GM10847 (cell line): ENCODE results near the gene GRIK1.

ENCODE experiments used
- POLR2A ChIP-seq: IDR thresholded peaks from 2 replicates; pipeline ENCODE4 v1.6.1; 2011; ENCODE audit not compliant: insufficient read length; ENCODE audit errors: extremely low read depth

GRIK1 gene

GRCh38 chr21:29821230-29821629 is 118.6 kb downstream of the GRIK1 start:
- no peak for TF ChIP-seq POLR2A

GRCh38 chr21:29819675-29820326 is 120.0 kb downstream of the GRIK1 start:
- TF ChIP-seq POLR2A: no peak

- no peak for TF ChIP-seq POLR2A
These were observed 121.3 kb downstream of the GRIK1 start for GRCh38 chr21:29818383-29818921.

- TF ChIP-seq POLR2A: no peak
These were observed 122.3 kb downstream of the GRIK1 start for GRCh38 chr21:29817450-29817849.

GRCh38 chr21:29812947-29813346 is 126.8 kb downstream of the GRIK1 start:
- no peak for TF ChIP-seq POLR2A

- TF ChIP-seq POLR2A: no peak
These were observed 128.9 kb downstream of the GRIK1 start for GRCh38 chr21:29810871-29811270.

GRCh38 chr21:29808153-29808552 is 131.6 kb downstream of the GRIK1 start:
- no peak for TF ChIP-seq POLR2A

GRCh38 chr21:29805105-29805504 is 134.7 kb downstream of the GRIK1 start:
- TF ChIP-seq POLR2A: no peak

- no peak for TF ChIP-seq POLR2A
These were observed 136.6 kb downstream of the GRIK1 start for GRCh38 chr21:29803191-29803590.

GRCh38 chr21:29801122-29801521 is 138.7 kb downstream of the GRIK1 start:
- TF ChIP-seq POLR2A: no peak

GRCh38 chr21:29800056-29800455 is 139.7 kb downstream of the GRIK1 start:
- no peak for TF ChIP-seq POLR2A

- TF ChIP-seq POLR2A: no peak
These were observed 141.0 kb downstream of the GRIK1 start for GRCh38 chr21:29798840-29799239.

GRCh38 chr21:29797155-29797554 is 142.6 kb downstream of the GRIK1 start:
- TF ChIP-seq POLR2A: no peak

- TF ChIP-seq POLR2A: no peak
These were observed 146.1 kb downstream of the GRIK1 start for GRCh38 chr21:29793712-29794111.

- TF ChIP-seq POLR2A: no peak
These were observed 150.4 kb downstream of the GRIK1 start for GRCh38 chr21:29789393-29789792.

GRCh38 chr21:29788752-29789151 is 151.0 kb downstream of the GRIK1 start:
- no peak for TF ChIP-seq POLR2A

GRCh38 chr21:29787361-29787909 is 152.4 kb downstream of the GRIK1 start:
- TF ChIP-seq POLR2A: no peak

- TF ChIP-seq POLR2A: no peak
These were observed 153.1 kb downstream of the GRIK1 start for GRCh38 chr21:29786496-29787360.
